Left lung (tissue), 10 donors: Measurements from ENCODE around the gene RASSF1. TPM values are rescaled to one million over a fixed set of nuclear protein-coding genes. Genes with fewer than 3 reads are reported as not detected.

Experiments
- ATAC-seq: fragments of 200-7000 bp; cut with Tn5 transposase; one replicate; pipeline ENCODE4 v1.9.1; 2020; ENCODE audit warnings: moderate library complexity
- DNase-seq, 4 donors: peaks; one replicate each; pipeline ENCODE4 v3.0.0-alpha.2; 2013 to 2020
- H3K27ac ChIP-seq, 2 donors: fragments of 200-600 bp; sonication (generic) in 1 of 2; one replicate each; pipeline versions ENCODE4 v1.5.0 to v1.8.0; 2020 to 2021
- H3K27me3 ChIP-seq, 2 donors: fragments of 200-600 bp; sonication (generic) in 1 of 2; one replicate each; pipeline versions ENCODE4 v1.5.0 to v1.8.0; 2020 to 2021
- H3K36me3 ChIP-seq, 2 donors: fragments of 200-600 bp; sonication (generic) in 1 of 2; one replicate each; pipeline versions ENCODE4 v1.5.0 to v1.8.0; 2020 to 2021
- H3K4me1 ChIP-seq, 2 donors: fragments of 200-600 bp; one replicate each; pipeline ENCODE4 v1.8.0; 2021
- H3K4me3 ChIP-seq, 2 donors: fragments of 200-600 bp; sonication (generic) in 1 of 2; one replicate each; pipeline versions ENCODE4 v1.5.0 to v1.8.0; 2020 to 2021; ENCODE audit warnings: mild to moderate bottlenecking in 1 of 2
- H3K9me3 ChIP-seq, 2 donors: fragments of 200-600 bp; sonication (generic) in 1 of 2; one replicate each; pipeline versions ENCODE4 v1.5.0 to v1.8.0; 2020 to 2021
- CTCF ChIP-seq, 2 donors: fragments of 200-600 bp; sonication (generic) in 1 of 2; IDR thresholded peaks; one replicate each; pipeline versions ENCODE4 v1.5.0 to v1.8.0; 2021; ENCODE audit warnings: antibody characterized with exemption in 2 of 2
- intact Hi-C, 2 donors: fragments of 100-400 bp; cut with DNase I; formaldehyde crosslinking; loops; one replicate each; pipeline versions ENCODE4 v1.11.2 to v1.14.2; 2022
- polyA plus RNA-seq, 6 donors: library from polyadenylated mRNA; unstranded; fragments of 120-200 nt; gene quantifications; one replicate each; pipeline ENCODE4 v1.2.1, GENCODE V29; 2013; ENCODE audit not compliant: insufficient read length in 6 of 6
- total RNA-seq, 2 donors: library from RNA; stranded (reverse); fragmentation: NEBNext Ultra II Directional; extraction: Animal tissue kit (Norgen Biotek cat#: 25700); gene quantifications; one replicate each; pipeline ENCODE4 v1.2.1, GENCODE V29; 2021
- donor health status: DM: no; HTN: yes; CAD: no.
- donor health status: DM: no; HTN: no; CAD: no.

The RASSF1 gene
- total and polyA plus RNA-seq, 8 donors: 24.9 to 40.7 (median 28.8) TPM

GRCh38 chr3:50374363-50375257, 34.0 kb upstream of the RASSF1 start:
- no peaks in the 10 kb centered on the region for H3K9me3 ChIP-seq
- DNase-seq: no peak
- H3K27me3 ChIP-seq: peaks cover 0 to 3% of the 10 kb centered on the region in 2 donors
- no peak for TF ChIP-seq CTCF (IDR thresholded peaks at IDR 0.05)
- no peak overlapping the region for H3K4me3 ChIP-seq
- ATAC-seq: no peak
- intact Hi-C loops: loop anchor here in 1 of 2 donors (10.0 kb wide), 1 partner anchor 160 kb away; no protein-coding TSS in a partner anchor
- H3K27ac ChIP-seq: no peak overlapping the region
- peaks cover 0 to 4% of the 10 kb centered on the region in 2 donors for H3K36me3 ChIP-seq
- no peaks in the 10 kb centered on the region for H3K4me1 ChIP-seq

- no peak for TF ChIP-seq CTCF (IDR thresholded peaks at IDR 0.05)
- no peaks in the 10 kb centered on the region for H3K9me3 ChIP-seq
- no peak for DNase-seq
- intact Hi-C loops: loop anchor here in 1 of 2 donors (10.0 kb wide), 1 partner anchor 161 kb away; no protein-coding TSS in a partner anchor
- peaks cover 0 to 3% of the 10 kb centered on the region in 2 donors for H3K27me3 ChIP-seq
- no peaks in the 10 kb centered on the region for H3K4me1 ChIP-seq
- H3K4me3 ChIP-seq: no peak overlapping the region
- no peak overlapping the region for H3K27ac ChIP-seq
- H3K36me3 ChIP-seq: peaks cover 0 to 4% of the 10 kb centered on the region in 2 donors
- ATAC-seq: no peak
These were observed 32.8 kb upstream of the RASSF1 start for GRCh38 chr3:50373146-50374051.

GRCh38 chr3:50372349-50372748, 31.7 kb upstream of the RASSF1 start:
- peaks cover 0 to 3% of the 10 kb centered on the region in 2 donors for H3K27me3 ChIP-seq
- H3K4me3 ChIP-seq: no peak overlapping the region
- no peak overlapping the region for H3K27ac ChIP-seq
- intact Hi-C loops: loop anchor here in 1 of 2 donors (10.0 kb wide), 1 partner anchor 162 kb away; no protein-coding TSS in a partner anchor
- ATAC-seq (no peak), DNase-seq (peak in 1 of 4 donors; percentile 71)
- no peak for TF ChIP-seq CTCF (IDR thresholded peaks at IDR 0.05)
- no peaks in the 10 kb centered on the region for H3K4me1 ChIP-seq
- peaks cover 0 to 4% of the 10 kb centered on the region in 2 donors for H3K36me3 ChIP-seq
- H3K9me3 ChIP-seq: no peaks in the 10 kb centered on the region

GRCh38 chr3:50371133-50371685, 30.6 kb upstream of the RASSF1 start:
- no peak overlapping the region for H3K27ac ChIP-seq
- DNase-seq (no peak), ATAC-seq (no peak)
- H3K4me1 ChIP-seq: no peaks in the 10 kb centered on the region
- no peak for TF ChIP-seq CTCF (IDR thresholded peaks at IDR 0.05)
- H3K4me3 ChIP-seq: no peak overlapping the region
- intact Hi-C loops: loop anchor here in 1 of 2 donors (10.0 kb wide), 1 partner anchor 164 kb away; no protein-coding TSS in a partner anchor
- H3K27me3 ChIP-seq: peaks cover 0 to 3% of the 10 kb centered on the region in 2 donors
- H3K9me3 ChIP-seq: no peaks in the 10 kb centered on the region
- H3K36me3 ChIP-seq: peaks cover 0 to 4% of the 10 kb centered on the region in 2 donors
